ENCODE data around the gene ODAD2.

- TF ChIP-seq CTCF (IDR thresholded peaks at IDR 0.05) (no peak), POLR2A (IDR thresholded peaks at IDR 0.05) (no peak)
Measured at GRCh38 chr10:27884185-27884641, 114.7 kb downstream of the ODAD2 start.
